GM19238 (cell line): ENCODE results near the gene SPDEF.

ENCODE experiments used
- DNase-seq: peaks from one replicate; pipeline ENCODE4 v3.0.0; 2011; ENCODE audit warnings: low spot score; ENCODE audit not compliant: insufficient read length

The SPDEF gene

GRCh38 chr6:34556031-34556471 is at the start of gene SPDEF:
SPDEF (minus strand) TSS chr6:34556329; CDS start chr6:34544455, 11,874 bp downstream.
- no peak for DNase-seq

- no peak for DNase-seq
These were observed 47.6 kb upstream of the SPDEF start for GRCh38 chr6:34603707-34604106.

- DNase-seq: no peak
These were observed 46.4 kb upstream of the SPDEF start for GRCh38 chr6:34602318-34603111.

GRCh38 chr6:34601706-34602105 is 45.6 kb upstream of the SPDEF start:
- DNase-seq: no peak

- DNase-seq: no peak
These were observed 44.7 kb upstream of the SPDEF start for GRCh38 chr6:34600796-34601195.

GRCh38 chr6:34600101-34600500 is 44.0 kb upstream of the SPDEF start:
- DNase-seq: no peak

GRCh38 chr6:34598712-34599111 is 42.6 kb upstream of the SPDEF start:
- no peak for DNase-seq

- DNase-seq: no peak
These were observed 41.6 kb upstream of the SPDEF start for GRCh38 chr6:34597605-34598353.

- DNase-seq: no peak
These were observed 40.7 kb upstream of the SPDEF start for GRCh38 chr6:34596798-34597197.

- no peak for DNase-seq
These were observed 39.4 kb upstream of the SPDEF start for GRCh38 chr6:34595332-34596184.

GRCh38 chr6:34593701-34594100 is 37.6 kb upstream of the SPDEF start:
- DNase-seq: no peak

GRCh38 chr6:34592208-34592952 is 36.3 kb upstream of the SPDEF start:
- DNase-seq: no peak

- no peak for DNase-seq
These were observed 33.6 kb upstream of the SPDEF start for GRCh38 chr6:34589691-34590090.

GRCh38 chr6:34589140-34589539 is 33.0 kb upstream of the SPDEF start:
- DNase-seq: no peak

GRCh38 chr6:34587851-34588250 is 31.7 kb upstream of the SPDEF start:
- DNase-seq: no peak

GRCh38 chr6:34587325-34587724 is 31.2 kb upstream of the SPDEF start:
- no peak for DNase-seq

GRCh38 chr6:34586327-34587040 is 30.4 kb upstream of the SPDEF start:
- no peak for DNase-seq

GRCh38 chr6:34585512-34586061 is 29.5 kb upstream of the SPDEF start:
- no peak for DNase-seq

GRCh38 chr6:34585108-34585507 is 29.0 kb upstream of the SPDEF start:
- no peak for DNase-seq

- no peak for DNase-seq
These were observed 28.6 kb upstream of the SPDEF start for GRCh38 chr6:34584694-34585093.
